A673 (cell line): ENCODE results near the gene PTPN5. TPM values are rescaled to one million over a fixed set of nuclear protein-coding genes. Genes with fewer than 3 reads are reported as not detected.

Experiments
- BruUV-seq: library from RNA; stranded (reverse); fragments of 400-500 nt; replicated peaks from 2 replicates; lab custom pipeline; 2021; lab: Mats Ljungman, UMichigan
- CTCF ChIA-PET: fragments of 300-600 bp; sonication (Branson Sonifier 250); formaldehyde crosslinking; loops from one replicate; lab custom pipeline; 2022; ENCODE audit warnings: antibody characterized with exemption; lab: Charles Lee
- POLR2A ChIA-PET: fragments of 300-600 bp; sonication (Branson Sonifier 250); formaldehyde crosslinking; loops from one replicate; lab custom pipeline; 2022; ENCODE audit warnings: antibody characterized with exemption; ENCODE audit not compliant: low non-redundant PET; lab: Charles Lee
- DNase-seq: peaks from one replicate; pipeline ENCODE4 v3.0.0-alpha.2; 2015; ENCODE audit warnings: low spot score
- H3K27ac ChIP-seq: fragments of 200-600 bp; sonication (generic); 2 replicates; pipeline ENCODE4 v1.5.1; 2016; ENCODE audit warnings: mixed run types, low read depth, mild to moderate bottlenecking, mixed read lengths, antibody characterized with exemption, low read length; ENCODE audit not compliant: poor library complexity, severe bottlenecking
- H3K27me3 ChIP-seq: fragments of 200-600 bp; sonication (generic); replicated peaks from 2 replicates; pipeline ENCODE4 v1.6.1; 2017; ENCODE audit warnings: mixed run types, low read depth, mild to moderate bottlenecking, mixed read lengths, antibody characterized with exemption, low read length; ENCODE audit not compliant: insufficient read depth, poor library complexity
- H3K36me3 ChIP-seq: fragments of 200-600 bp; sonication (generic); 2 replicates; pipeline ENCODE4 v1.6.1; 2016; ENCODE audit warnings: mixed run types, mild to moderate bottlenecking, mixed read lengths, antibody characterized with exemption, low read length; ENCODE audit not compliant: insufficient read depth, poor library complexity, severe bottlenecking
- H3K4me1 ChIP-seq: fragments of 200-600 bp; sonication (generic); 2 replicates; pipeline ENCODE4 v1.6.1; 2017; ENCODE audit warnings: mixed run types, mild to moderate bottlenecking, mixed read lengths, antibody characterized with exemption, low read length; ENCODE audit not compliant: insufficient read depth, poor library complexity, severe bottlenecking
- H3K4me3 ChIP-seq: fragments of 200-600 bp; sonication (generic); 2 replicates; pipeline ENCODE4 v1.5.1; 2016; ENCODE audit warnings: low read depth, mixed run types, mild to moderate bottlenecking, mixed read lengths, low read length; ENCODE audit not compliant: poor library complexity, severe bottlenecking
- H3K9me3 ChIP-seq: fragments of 200-600 bp; sonication (generic); 2 replicates; pipeline ENCODE4 v1.6.1; 2016; ENCODE audit warnings: mixed run types, low read depth, mild to moderate bottlenecking, mixed read lengths, antibody characterized with exemption, low read length; ENCODE audit not compliant: poor library complexity, severe bottlenecking
- CTCF ChIP-seq: fragments of 300-800, 200-600 bp; sonication (generic); conservative IDR thresholded peaks from 2 replicates; pipeline ENCODE4 v1.5.1; 2017; ENCODE audit warnings: low read depth, mild to moderate bottlenecking, antibody characterized with exemption, low read length, moderate library complexity, mixed read lengths
- EZH2 ChIP-seq: fragments of 200-600 bp; sonication (generic); IDR thresholded peaks from 2 replicates; pipeline ENCODE4 v1.6.1; 2017; ENCODE audit warnings: borderline replicate concordance, low read depth, mild to moderate bottlenecking, mixed read lengths, antibody characterized with exemption, low read length; ENCODE audit not compliant: poor library complexity, severe bottlenecking
- intact Hi-C: fragments of 100-400 bp; cut with micrococcal nuclease; formaldehyde crosslinking; loops from one replicate; pipeline ENCODE4 v1.10.0; 2022; ENCODE audit not compliant: unreplicated experiment
- total RNA-seq: library from RNA; stranded (reverse); gene quantifications from 2 replicates; pipeline ENCODE4 v1.2.3, GENCODE V29; 2021

PTPN5 gene
- total RNA-seq, 1 experiment from 2014 or later = 0.21 TPM

- no peaks in the 10 kb centered on the region for H3K9me3 ChIP-seq
- H3K4me3 ChIP-seq = no peak overlapping the region
- no peaks in the 10 kb centered on the region for H3K27me3 ChIP-seq
- BruUV-seq = no TSS peak
- H3K4me1 ChIP-seq = no peaks in the 10 kb centered on the region
- no peak for DNase-seq
- H3K27ac ChIP-seq = no peak overlapping the region
- H3K36me3 ChIP-seq = no peaks in the 10 kb centered on the region
- intact Hi-C loops = no loop called here
- TF ChIP-seq CTCF = no peak
- ChIA-PET CTCF (interaction anchor here (0.7 kb wide), 1 partner anchor 555 kb away, joined by 3 read pairs; no protein-coding TSS in a partner anchor), POLR2A (no interaction called here)
These were observed 10.7 kb downstream of the PTPN5 start for GRCh38 chr11:18780896-18781295.

GRCh38 chr11:18780329-18780728 lies 11.3 kb downstream of the PTPN5 start:
- no peak overlapping the region for H3K4me3 ChIP-seq
- no TSS peak for BruUV-seq
- H3K27me3 ChIP-seq = no peaks in the 10 kb centered on the region
- ChIA-PET CTCF (no interaction called here), POLR2A (no interaction called here)
- intact Hi-C loops = no loop called here
- no peak for TF ChIP-seq EZH2
- TF ChIP-seq CTCF = no peak
- no peaks in the 10 kb centered on the region for H3K36me3 ChIP-seq
- H3K27ac ChIP-seq = no peak overlapping the region
- no peaks in the 10 kb centered on the region for H3K4me1 ChIP-seq
- no peaks in the 10 kb centered on the region for H3K9me3 ChIP-seq
- DNase-seq = no peak

GRCh38 chr11:18778468-18778867 lies 13.1 kb downstream of the PTPN5 start:
- no TSS peak for BruUV-seq
- CTCF ChIA-PET = no interaction called here
- TF ChIP-seq EZH2 (no peak), CTCF (no peak)

More at GRCh38 chr11:18778468-18778867, 13.1 kb downstream of the PTPN5 start:
- Histone ChIP-seq H3K27me3 (no peaks in the 10 kb centered on the region), H3K4me1 (no peaks in the 10 kb centered on the region), H3K36me3 (no peaks in the 10 kb centered on the region), H3K27ac (no peak overlapping the region), H3K9me3 (no peaks in the 10 kb centered on the region), H3K4me3 (no peak overlapping the region)
- no peak for DNase-seq
- intact Hi-C loops = loop anchor here (5.0 kb wide), 1 partner anchor 74 kb away; no protein-coding TSS in a partner anchor
- POLR2A ChIA-PET = no interaction called here
